T-helper 2 cell treated with Interferon-gamma antibody and Interleukin-4, amounts not matched to agents 5 μg/mL and 100 μg/mL, for 36 hours (primary cell): ENCODE results near the gene EPS8L1.
A peak's percentile ranks its signal among the peaks of the same experiment; 100 is the strongest.

ENCODE experiments used
- DNase-seq: peaks from one replicate; pipeline ENCODE4 v3.0.0; 2021; ENCODE audit warnings: low spot score
- H3K27ac Mint-ChIP-seq: one replicate; pipeline ENCODE4 v1.8.0; 2021; ENCODE audit warnings: mild to moderate bottlenecking, mixed read lengths
- H3K27me3 Mint-ChIP-seq: one replicate; pipeline ENCODE4 v1.8.0; 2021; ENCODE audit warnings: low read depth, mixed read lengths
- H3K36me3 Mint-ChIP-seq: one replicate; pipeline ENCODE4 v1.8.0; 2021; ENCODE audit warnings: low read depth, mixed read lengths
- H3K4me1 Mint-ChIP-seq: one replicate; pipeline ENCODE4 v1.8.0; 2021; ENCODE audit warnings: low read depth, mixed read lengths
- H3K4me3 Mint-ChIP-seq: one replicate; pipeline ENCODE4 v1.8.0; 2022; ENCODE audit warnings: mild to moderate bottlenecking, moderate library complexity, mixed read lengths
- H3K9me3 Mint-ChIP-seq: one replicate; pipeline ENCODE4 v1.8.0; 2021; ENCODE audit warnings: mixed read lengths

Gene EPS8L1

GRCh38 chr19:55080121-55080967, 4.7 kb downstream of the EPS8L1 start:
- Mint-ChIP-seq H3K9me3 (no peaks in the 10 kb centered on the region), H3K27me3 (peaks cover 27% of the 10 kb centered on the region), H3K27ac (peak overlapping the region; percentile 92), H3K4me3 (peak overlapping the region; percentile 76), H3K4me1 (peaks cover 17% of the 10 kb centered on the region), H3K36me3 (peaks cover 3% of the 10 kb centered on the region)
- peak; percentile 72 for DNase-seq

GRCh38 chr19:55080968-55081769, 5.5 kb downstream of the EPS8L1 start:
- Mint-ChIP-seq H3K4me3 (peak overlapping the region; percentile 76), H3K27me3 (peaks cover 35% of the 10 kb centered on the region), H3K27ac (peak overlapping the region; percentile 92), H3K36me3 (peaks cover 3% of the 10 kb centered on the region), H3K4me1 (peaks cover 17% of the 10 kb centered on the region), H3K9me3 (no peaks in the 10 kb centered on the region)
- DNase-seq = peak; percentile 89

- DNase-seq = no peak
- Mint-ChIP-seq H3K4me3 (peak overlapping the region; percentile 76), H3K9me3 (no peaks in the 10 kb centered on the region), H3K36me3 (peaks cover 3% of the 10 kb centered on the region), H3K27me3 (peaks cover 35% of the 10 kb centered on the region), H3K4me1 (peaks cover 17% of the 10 kb centered on the region), H3K27ac (peak overlapping the region; percentile 92)
Measured at GRCh38 chr19:55081770-55082019, 6.0 kb downstream of the EPS8L1 start.

- peak; percentile 36 for DNase-seq
- Mint-ChIP-seq H3K36me3 (peaks cover 4% of the 10 kb centered on the region), H3K27ac (peak overlapping the region; percentile 57), H3K4me1 (peaks cover 17% of the 10 kb centered on the region), H3K9me3 (no peaks in the 10 kb centered on the region), H3K4me3 (peak overlapping the region; percentile 58), H3K27me3 (peaks cover 36% of the 10 kb centered on the region)
Measured at GRCh38 chr19:55082020-55082851, 6.6 kb downstream of the EPS8L1 start.

GRCh38 chr19:55083004-55083850, 7.6 kb downstream of the EPS8L1 start:
- Mint-ChIP-seq H3K27me3 (peaks cover 46% of the 10 kb centered on the region), H3K9me3 (no peaks in the 10 kb centered on the region), H3K4me1 (peaks cover 25% of the 10 kb centered on the region), H3K27ac (no peak overlapping the region), H3K4me3 (peak overlapping the region; percentile 48), H3K36me3 (peaks cover 11% of the 10 kb centered on the region)
- no peak for DNase-seq

- Mint-ChIP-seq H3K4me3 (no peak overlapping the region), H3K36me3 (peaks cover 16% of the 10 kb centered on the region)
Measured at GRCh38 chr19:55084416-55084815, 8.7 kb downstream of the EPS8L1 start.

GRCh38 chr19:55085923-55086715, 10.4 kb downstream of the EPS8L1 start:
- H3K36me3 Mint-ChIP-seq = peaks cover 20% of the 10 kb centered on the region
- no peak overlapping the region for H3K4me3 Mint-ChIP-seq
- H3K27me3 Mint-ChIP-seq = peaks cover 50% of the 10 kb centered on the region
- H3K9me3 Mint-ChIP-seq = no peaks in the 10 kb centered on the region
- DNase-seq = no peak
- H3K4me1 Mint-ChIP-seq = peaks cover 17% of the 10 kb centered on the region
- no peak overlapping the region for H3K27ac Mint-ChIP-seq

More at GRCh38 chr19:55084416-55084815, 8.7 kb downstream of the EPS8L1 start:
- H3K27me3 Mint-ChIP-seq = peaks cover 50% of the 10 kb centered on the region
- H3K9me3 Mint-ChIP-seq = no peaks in the 10 kb centered on the region
- no peak overlapping the region for H3K27ac Mint-ChIP-seq
- H3K4me1 Mint-ChIP-seq = peaks cover 29% of the 10 kb centered on the region
- DNase-seq = no peak

- peak; percentile 37 for DNase-seq
- Mint-ChIP-seq H3K27me3 (peaks cover 48% of the 10 kb centered on the region), H3K36me3 (peaks cover 20% of the 10 kb centered on the region), H3K27ac (no peak overlapping the region), H3K9me3 (no peaks in the 10 kb centered on the region), H3K4me3 (peak overlapping the region; percentile 39), H3K4me1 (peaks cover 16% of the 10 kb centered on the region)
Measured at GRCh38 chr19:55086730-55087541, 11.3 kb downstream of the EPS8L1 start.

- H3K4me1 Mint-ChIP-seq = peaks cover 13% of the 10 kb centered on the region
- no peak overlapping the region for H3K27ac Mint-ChIP-seq
- no peaks in the 10 kb centered on the region for H3K9me3 Mint-ChIP-seq
- H3K4me3 Mint-ChIP-seq = peak overlapping the region; percentile 39
- DNase-seq = no peak
- H3K27me3 Mint-ChIP-seq = peaks cover 44% of the 10 kb centered on the region
- peaks cover 20% of the 10 kb centered on the region for H3K36me3 Mint-ChIP-seq
Measured at GRCh38 chr19:55087542-55087901, 11.9 kb downstream of the EPS8L1 start.

GRCh38 chr19:55088021-55088451, 12.4 kb downstream of the EPS8L1 start:
- H3K36me3 Mint-ChIP-seq = peaks cover 20% of the 10 kb centered on the region

GRCh38 chr19:55088543-55089341, 13.1 kb downstream of the EPS8L1 start:
- peaks cover 35% of the 10 kb centered on the region for H3K27me3 Mint-ChIP-seq
- peaks cover 13% of the 10 kb centered on the region for H3K4me1 Mint-ChIP-seq
- H3K4me3 Mint-ChIP-seq = no peak overlapping the region
- no peaks in the 10 kb centered on the region for H3K9me3 Mint-ChIP-seq
- peak; percentile 60 for DNase-seq
- no peak overlapping the region for H3K27ac Mint-ChIP-seq
- peaks cover 20% of the 10 kb centered on the region for H3K36me3 Mint-ChIP-seq

More at GRCh38 chr19:55088021-55088451, 12.4 kb downstream of the EPS8L1 start:
- Mint-ChIP-seq H3K9me3 (no peaks in the 10 kb centered on the region), H3K27ac (no peak overlapping the region), H3K27me3 (peaks cover 39% of the 10 kb centered on the region), H3K4me3 (peak overlapping the region; percentile 9), H3K4me1 (peaks cover 13% of the 10 kb centered on the region)
- no peak for DNase-seq
